Lower lobe of right lung (tissue), 2 donors: ENCODE data around the gene BICDL2. TPM values are rescaled to one million over a fixed set of nuclear protein-coding genes. Genes with fewer than 3 reads are reported as not detected.
"Not testable (repeated sequence)": the region's sequence is repeated elsewhere in the genome, so short reads cannot be mapped to it uniquely, and the experiment has no call there.

Experiments
- ATAC-seq, 2 donors: fragments of 200-7000 bp; cut with Tn5 transposase; one replicate each; pipeline ENCODE4 v1.9.1; 2020 to 2022; ENCODE audit warnings: mild to moderate bottlenecking in 2 of 2, moderate library complexity in 2 of 2
- DNase-seq: peaks from one replicate; pipeline ENCODE4 v3.0.0-alpha.2; 2020
- H3K27ac ChIP-seq: fragments of 200-600 bp; one replicate; pipeline ENCODE4 v1.8.0; 2022
- H3K27me3 ChIP-seq: fragments of 200-600 bp; one replicate; pipeline ENCODE4 v1.8.0; 2022; ENCODE audit warnings: low read depth
- H3K36me3 ChIP-seq: fragments of 200-600 bp; one replicate; pipeline ENCODE4 v1.8.0; 2022; ENCODE audit warnings: mild to moderate bottlenecking
- H3K4me1 ChIP-seq: fragments of 200-600 bp; one replicate; pipeline ENCODE4 v1.8.0; 2022
- H3K4me3 ChIP-seq: fragments of 200-600 bp; one replicate; pipeline ENCODE4 v1.8.0; 2022; ENCODE audit warnings: mild to moderate bottlenecking
- H3K9me3 ChIP-seq: fragments of 200-600 bp; one replicate; pipeline ENCODE4 v1.8.0; 2022
- intact Hi-C: fragments of 100-400 bp; cut with DNase I; formaldehyde crosslinking; loops from one replicate; pipeline ENCODE4 v1.11.0; 2022
- total RNA-seq: library from RNA; stranded (reverse); fragmentation: NEBNext Ultra II Directional; extraction: Animal tissue kit (Norgen Biotek cat#: 25700); gene quantifications from one replicate; pipeline ENCODE4 v1.2.1, GENCODE V29; 2021
- TF ChIP-seq, protein P1 (sequence below): fragments of 200-600 bp; IDR thresholded peaks from one replicate; pipeline ENCODE4 v1.8.0; 2022; ENCODE audit warnings: antibody characterized with exemption, mild to moderate bottlenecking
- donor health status: DM: no; HTN: yes; CAD: no; lungs with severe emphysema.

Gene BICDL2
- total RNA-seq, 1 donor from 2014 or later: 19.5 TPM

GRCh38 chr16:3054965-3055733, 18.4 kb upstream of the BICDL2 start:
- no peak overlapping the region for H3K27ac ChIP-seq
- H3K4me3 ChIP-seq: no peak overlapping the region

DNA sequence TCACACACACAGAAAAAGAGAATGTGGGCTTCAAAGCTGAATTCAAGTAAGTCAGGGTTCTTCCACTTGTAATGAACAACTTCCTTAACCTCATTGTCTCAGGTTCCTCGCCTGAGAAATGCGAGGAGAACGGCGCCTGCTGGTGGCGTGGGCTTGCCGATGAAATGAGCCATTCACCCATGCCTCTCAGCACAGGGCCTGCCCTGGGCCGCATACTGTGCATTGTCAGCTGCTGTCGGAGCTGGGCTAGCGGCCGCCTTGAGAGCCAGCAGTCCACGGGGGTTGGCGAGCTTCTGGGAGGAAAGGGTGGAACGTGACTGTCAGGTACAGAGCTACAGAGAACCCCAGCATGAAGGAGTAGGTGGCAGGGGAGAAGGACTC, 16.6 kb upstream of the BICDL2 start:
- H3K9me3 ChIP-seq, H3K36me3 ChIP-seq, ATAC-seq, H3K4me3 ChIP-seq, H3K27ac ChIP-seq, DNase-seq, intact Hi-C loops, H3K4me1 ChIP-seq: not testable (repeated sequence)
- peaks cover 16% of the 10 kb centered on the region for H3K27me3 ChIP-seq

More at GRCh38 chr16:3054965-3055733, 18.4 kb upstream of the BICDL2 start:
- Histone ChIP-seq H3K4me1 (peaks cover 18% of the 10 kb centered on the region), H3K36me3 (no peaks in the 10 kb centered on the region), H3K9me3 (no peaks in the 10 kb centered on the region), H3K27me3 (peaks cover under 1% of the 10 kb centered on the region)
- ATAC-seq (no peak), DNase-seq (no peak)
- intact Hi-C loops: no loop called here
- TF ChIP-seq, protein P1, sequence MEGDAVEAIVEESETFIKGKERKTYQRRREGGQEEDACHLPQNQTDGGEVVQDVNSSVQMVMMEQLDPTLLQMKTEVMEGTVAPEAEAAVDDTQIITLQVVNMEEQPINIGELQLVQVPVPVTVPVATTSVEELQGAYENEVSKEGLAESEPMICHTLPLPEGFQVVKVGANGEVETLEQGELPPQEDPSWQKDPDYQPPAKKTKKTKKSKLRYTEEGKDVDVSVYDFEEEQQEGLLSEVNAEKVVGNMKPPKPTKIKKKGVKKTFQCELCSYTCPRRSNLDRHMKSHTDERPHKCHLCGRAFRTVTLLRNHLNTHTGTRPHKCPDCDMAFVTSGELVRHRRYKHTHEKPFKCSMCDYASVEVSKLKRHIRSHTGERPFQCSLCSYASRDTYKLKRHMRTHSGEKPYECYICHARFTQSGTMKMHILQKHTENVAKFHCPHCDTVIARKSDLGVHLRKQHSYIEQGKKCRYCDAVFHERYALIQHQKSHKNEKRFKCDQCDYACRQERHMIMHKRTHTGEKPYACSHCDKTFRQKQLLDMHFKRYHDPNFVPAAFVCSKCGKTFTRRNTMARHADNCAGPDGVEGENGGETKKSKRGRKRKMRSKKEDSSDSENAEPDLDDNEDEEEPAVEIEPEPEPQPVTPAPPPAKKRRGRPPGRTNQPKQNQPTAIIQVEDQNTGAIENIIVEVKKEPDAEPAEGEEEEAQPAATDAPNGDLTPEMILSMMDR: no peak

- H3K4me3 ChIP-seq, intact Hi-C loops, H3K4me1 ChIP-seq, H3K36me3 ChIP-seq, H3K27ac ChIP-seq, DNase-seq, H3K9me3 ChIP-seq: not testable (repeated sequence)
- ATAC-seq: peak; percentile 10 to 19
- H3K27me3 ChIP-seq: peaks cover 22% of the 10 kb centered on the region
Measured at GRCh38 chr16:3052571-3053329, 16.0 kb upstream of the BICDL2 start.

GRCh38 chr16:3051494-3051893, 14.8 kb upstream of the BICDL2 start:
- no peak overlapping the region for H3K27ac ChIP-seq
- H3K4me1 ChIP-seq: peaks cover 6% of the 10 kb centered on the region
- H3K27me3 ChIP-seq: peaks cover 34% of the 10 kb centered on the region
- no peaks in the 10 kb centered on the region for H3K9me3 ChIP-seq
- intact Hi-C loops: no loop called here
- H3K4me3 ChIP-seq: no peak overlapping the region
- H3K36me3 ChIP-seq: no peaks in the 10 kb centered on the region
- no peak for ATAC-seq
- DNase-seq: no peak
- TF ChIP-seq, protein P1: no peak

GRCh38 chr16:3051009-3051408, 14.3 kb upstream of the BICDL2 start:
- TF ChIP-seq, protein P1: no peak
- intact Hi-C loops: no loop called here

GRCh38 chr16:3050487-3050886, 13.7 kb upstream of the BICDL2 start:
- Histone ChIP-seq H3K4me1 (peaks cover 16% of the 10 kb centered on the region), H3K9me3 (no peaks in the 10 kb centered on the region), H3K4me3 (no peak overlapping the region), H3K27ac (no peak overlapping the region), H3K36me3 (no peaks in the 10 kb centered on the region), H3K27me3 (peaks cover 44% of the 10 kb centered on the region)
- no peak for ATAC-seq
- no peak for DNase-seq
- TF ChIP-seq, protein P1: no peak
- intact Hi-C loops: no loop called here

More at GRCh38 chr16:3051009-3051408, 14.3 kb upstream of the BICDL2 start:
- H3K27ac ChIP-seq: no peak overlapping the region
- H3K36me3 ChIP-seq: no peaks in the 10 kb centered on the region
- H3K4me3 ChIP-seq: no peak overlapping the region
- DNase-seq (no peak), ATAC-seq (no peak)
- H3K4me1 ChIP-seq: peaks cover 11% of the 10 kb centered on the region
- H3K9me3 ChIP-seq: no peaks in the 10 kb centered on the region
- peaks cover 39% of the 10 kb centered on the region for H3K27me3 ChIP-seq
